HG03521 (cell line): Measurements from ENCODE around the gene ERBB4.

Experiments
- ATAC-seq: cut with Tn5 transposase; IDR thresholded peaks from one replicate; pipeline ENCODE4 v1.9.1; 2021; ENCODE audit warnings: mild to moderate bottlenecking, moderate library complexity; ENCODE audit not compliant: unreplicated experiment

Gene ERBB4

DNA sequence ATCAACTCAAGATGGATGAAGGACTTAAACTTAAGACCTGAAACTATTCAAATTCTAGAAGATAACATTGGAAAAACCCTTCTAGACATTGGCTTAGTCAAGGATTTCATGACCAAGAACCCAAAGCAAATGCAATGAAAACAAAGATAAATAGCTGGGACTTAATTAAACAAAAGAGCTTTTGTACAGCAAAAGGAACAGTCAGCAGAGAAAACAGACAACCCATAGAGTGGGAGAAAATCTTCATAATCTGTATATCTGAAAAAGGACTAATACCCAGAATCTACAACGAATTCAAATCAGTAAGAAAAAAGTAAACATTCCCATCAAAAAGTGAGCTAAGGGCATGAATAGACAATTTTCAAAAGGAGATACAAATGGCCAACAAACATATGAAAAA, 171.2 kb downstream of the ERBB4 start:
- ATAC-seq = no peak

GRCh38 chr2:212364112-212364985, 174.3 kb downstream of the ERBB4 start:
- no peak for ATAC-seq

- ATAC-seq = no peak
Observed at GRCh38 chr2:212361174-212361756, 177.3 kb downstream of the ERBB4 start.

DNA sequence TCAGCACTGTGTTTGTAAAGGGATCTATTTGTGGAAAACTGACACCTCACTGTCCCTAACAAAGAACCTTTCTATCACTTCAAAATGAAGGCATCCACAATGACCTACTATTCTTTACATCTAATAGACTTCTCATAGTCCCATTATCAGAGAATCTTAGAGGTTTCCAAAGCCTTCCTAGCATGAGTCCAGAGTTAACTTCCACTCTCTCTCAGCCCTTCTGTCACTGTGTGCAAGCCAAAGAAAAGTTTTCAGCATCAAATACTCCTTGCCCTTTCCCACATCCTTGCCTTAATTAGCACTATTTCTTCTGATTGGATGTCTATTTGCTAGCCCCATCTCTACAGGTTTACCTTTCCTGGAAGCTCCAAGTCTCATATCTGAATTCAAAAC, 178.5 kb downstream of the ERBB4 start:
- no peak for ATAC-seq

DNA sequence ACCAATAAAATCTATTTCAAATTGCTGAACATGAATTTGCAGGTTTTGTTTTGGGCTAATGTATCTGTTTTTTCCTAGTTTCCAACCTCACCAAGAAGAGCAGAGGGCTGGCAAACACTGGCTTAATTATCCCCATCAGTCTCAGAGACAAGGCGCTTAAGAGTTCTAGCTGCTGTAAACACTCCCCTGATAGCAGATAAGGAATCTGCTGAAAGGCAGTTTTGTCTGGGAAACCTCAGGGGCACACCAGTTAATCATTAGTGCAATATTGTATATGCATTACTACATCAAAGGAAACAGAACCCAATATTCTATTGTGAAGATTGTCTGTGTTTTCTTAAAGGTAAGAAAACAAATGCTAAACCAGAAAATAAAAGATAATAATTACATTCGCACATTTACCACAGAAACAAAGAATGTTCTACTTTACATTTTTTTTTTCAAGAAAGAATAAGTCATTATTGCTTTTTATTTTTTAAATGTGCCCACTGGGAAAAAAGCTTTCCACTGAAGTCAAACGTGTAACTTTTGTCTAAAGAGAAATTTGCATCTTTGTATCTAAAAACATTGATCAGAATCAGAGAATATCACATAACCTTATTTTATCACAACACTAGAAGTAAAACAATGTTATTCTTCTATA, 179.1 kb downstream of the ERBB4 start:
- no peak for ATAC-seq

DNA sequence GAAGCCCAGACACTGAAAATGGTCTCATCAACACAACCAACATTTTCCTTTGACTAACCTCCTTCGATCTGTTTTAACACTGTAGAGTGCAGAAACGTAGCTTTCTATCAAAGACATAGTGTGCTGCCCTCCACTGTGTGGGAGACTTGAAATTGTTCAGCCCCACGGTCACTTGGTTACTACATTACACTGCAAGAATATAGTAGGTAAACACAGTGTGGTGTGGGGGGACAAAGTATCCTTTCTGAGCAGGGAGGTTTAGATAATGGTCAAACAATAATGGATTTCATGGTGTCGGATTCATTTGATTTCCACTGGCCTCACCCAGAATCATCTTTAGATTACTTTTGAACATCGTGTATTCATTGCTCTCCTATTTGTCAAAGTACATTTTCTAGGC, 181.0 kb downstream of the ERBB4 start:
- no peak for ATAC-seq

DNA sequence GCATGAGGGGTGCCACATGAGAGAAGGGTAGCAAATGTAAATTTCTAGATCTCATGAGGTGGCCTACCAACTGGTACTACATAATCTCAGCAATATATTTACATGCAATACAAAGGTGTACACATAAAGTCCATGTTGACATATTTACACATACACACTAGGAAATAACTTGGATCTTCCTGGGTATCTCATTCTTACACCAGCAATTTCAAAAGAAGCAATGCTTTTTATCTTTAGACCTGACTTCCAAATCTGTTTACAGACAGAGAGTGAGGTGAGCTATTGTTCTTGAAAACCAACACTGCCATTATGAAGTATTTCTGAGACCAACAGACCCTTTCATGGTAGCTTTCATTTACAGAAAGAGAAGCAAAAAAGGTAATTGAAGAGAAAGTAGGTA, 184.2 kb downstream of the ERBB4 start:
- no peak for ATAC-seq

DNA sequence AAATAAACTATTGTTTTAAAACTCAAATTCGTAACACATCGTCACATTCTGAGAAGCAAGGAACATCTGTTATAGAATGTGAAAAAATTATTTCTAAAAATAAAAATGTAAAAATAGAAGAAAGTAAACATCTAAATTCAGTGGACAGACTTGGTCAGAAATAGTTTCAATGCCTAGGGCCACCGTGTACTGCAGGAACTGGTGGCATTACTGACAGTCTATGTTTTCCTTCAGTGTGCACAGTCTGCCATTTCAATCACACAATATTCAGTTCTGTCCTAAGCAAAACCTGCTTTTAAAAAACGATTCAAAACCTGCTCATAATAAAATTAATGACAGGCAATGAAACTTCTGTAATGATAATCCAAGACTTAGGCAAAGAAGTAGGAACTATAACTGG, 190.1 kb downstream of the ERBB4 start:
- no peak for ATAC-seq

DNA sequence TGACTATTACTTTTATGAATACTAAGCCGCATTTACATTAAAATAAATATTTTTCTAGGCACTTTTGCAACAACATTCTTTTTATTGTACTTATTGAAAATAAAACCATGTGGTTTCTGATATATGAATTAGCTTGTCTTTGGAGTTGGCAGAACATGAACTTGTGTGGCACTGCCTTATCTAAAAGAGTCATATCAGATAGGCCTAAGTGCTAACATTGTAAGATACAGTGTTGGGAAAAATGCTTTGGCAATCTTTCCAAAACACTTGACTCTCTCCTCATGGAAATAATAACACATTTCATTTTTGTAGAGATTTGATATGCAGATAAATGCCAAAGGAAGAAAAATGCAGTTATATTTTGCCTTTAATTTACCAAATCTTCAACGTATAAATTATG, 191.7 kb downstream of the ERBB4 start:
- no peak for ATAC-seq

- ATAC-seq = no peak
Observed at GRCh38 chr2:212345966-212346365, 192.6 kb downstream of the ERBB4 start.

DNA sequence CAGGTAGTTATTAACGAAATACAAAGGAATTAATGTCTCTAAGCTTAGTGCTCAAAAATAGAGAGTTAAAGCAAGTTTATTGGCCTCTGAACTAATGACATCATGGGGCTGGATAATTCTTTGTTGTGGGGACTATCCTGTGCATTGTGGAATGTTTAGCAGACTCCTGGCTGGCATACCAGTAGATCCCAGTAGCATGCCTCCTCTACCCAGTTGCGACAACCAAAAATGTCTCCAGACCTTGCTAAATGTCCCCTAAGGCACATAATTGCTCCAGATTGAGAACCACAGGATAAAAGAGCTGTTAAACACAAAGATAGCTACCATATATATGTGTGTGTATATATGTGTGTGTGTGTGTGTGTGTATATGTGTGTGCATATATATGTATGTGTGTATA, 194.5 kb downstream of the ERBB4 start:
- no peak for ATAC-seq

GRCh38 chr2:212343167-212343566, 195.4 kb downstream of the ERBB4 start:
- ATAC-seq = no peak

DNA sequence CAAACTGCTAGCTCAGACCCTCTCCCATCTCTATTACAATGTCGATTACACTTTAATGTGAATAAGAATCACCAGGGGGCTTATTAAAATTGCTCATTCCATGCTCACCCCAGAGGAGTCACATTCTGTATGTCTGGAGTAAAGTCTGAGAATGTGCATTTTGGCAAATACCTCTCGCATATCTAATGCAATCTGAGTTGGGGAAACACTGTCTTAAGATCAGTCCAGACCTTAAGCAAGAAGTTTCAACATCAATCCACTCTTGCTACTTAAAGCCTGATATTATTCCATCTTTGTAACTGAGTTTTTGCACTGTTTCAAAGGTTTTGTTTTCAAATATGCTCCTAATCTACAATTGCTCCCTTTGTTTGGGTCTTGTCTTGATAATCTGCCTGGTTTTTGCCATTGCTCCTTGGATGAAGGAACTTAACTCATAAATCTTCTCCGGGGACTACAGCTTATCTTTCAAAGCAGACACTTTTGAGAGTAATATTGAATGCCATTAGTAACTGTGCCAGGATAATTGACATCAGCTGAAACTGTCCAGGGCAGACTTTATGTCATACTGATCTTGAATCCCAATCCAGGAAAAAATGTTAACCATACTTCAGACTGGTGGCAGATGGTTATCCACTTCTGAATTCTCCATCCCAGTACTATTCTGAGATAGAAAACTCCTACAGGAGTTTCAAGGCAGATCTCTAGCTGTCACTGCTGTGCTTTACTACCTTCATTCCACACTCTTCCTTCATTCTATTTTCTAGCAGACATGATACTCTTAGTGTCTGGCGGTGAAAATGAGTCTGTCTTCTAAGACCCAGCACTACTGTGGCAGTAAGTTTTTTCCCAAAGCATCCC, 200.9 kb downstream of the ERBB4 start:
- ATAC-seq = no peak

DNA sequence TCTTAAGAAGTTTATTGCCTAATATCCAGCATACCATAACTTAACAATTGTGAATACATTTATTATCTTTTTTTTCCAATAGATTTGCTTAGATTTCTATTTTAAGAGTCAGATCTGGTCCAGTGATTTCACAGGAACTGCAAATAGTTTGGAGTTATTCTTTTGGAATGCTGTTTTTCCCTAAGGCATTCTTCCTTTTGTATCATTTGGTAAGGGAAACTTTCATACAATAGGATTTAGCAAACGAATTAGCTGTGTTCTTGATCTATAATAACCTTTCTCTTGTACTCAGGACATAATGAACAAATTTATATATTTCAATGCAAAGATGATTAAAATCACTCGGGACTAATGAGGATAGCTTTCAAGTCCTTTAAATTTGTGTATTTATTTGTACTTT, 201.6 kb downstream of the ERBB4 start:
- ATAC-seq = no peak

- ATAC-seq = no peak
Observed at GRCh38 chr2:212330263-212330662, 208.3 kb downstream of the ERBB4 start.

DNA sequence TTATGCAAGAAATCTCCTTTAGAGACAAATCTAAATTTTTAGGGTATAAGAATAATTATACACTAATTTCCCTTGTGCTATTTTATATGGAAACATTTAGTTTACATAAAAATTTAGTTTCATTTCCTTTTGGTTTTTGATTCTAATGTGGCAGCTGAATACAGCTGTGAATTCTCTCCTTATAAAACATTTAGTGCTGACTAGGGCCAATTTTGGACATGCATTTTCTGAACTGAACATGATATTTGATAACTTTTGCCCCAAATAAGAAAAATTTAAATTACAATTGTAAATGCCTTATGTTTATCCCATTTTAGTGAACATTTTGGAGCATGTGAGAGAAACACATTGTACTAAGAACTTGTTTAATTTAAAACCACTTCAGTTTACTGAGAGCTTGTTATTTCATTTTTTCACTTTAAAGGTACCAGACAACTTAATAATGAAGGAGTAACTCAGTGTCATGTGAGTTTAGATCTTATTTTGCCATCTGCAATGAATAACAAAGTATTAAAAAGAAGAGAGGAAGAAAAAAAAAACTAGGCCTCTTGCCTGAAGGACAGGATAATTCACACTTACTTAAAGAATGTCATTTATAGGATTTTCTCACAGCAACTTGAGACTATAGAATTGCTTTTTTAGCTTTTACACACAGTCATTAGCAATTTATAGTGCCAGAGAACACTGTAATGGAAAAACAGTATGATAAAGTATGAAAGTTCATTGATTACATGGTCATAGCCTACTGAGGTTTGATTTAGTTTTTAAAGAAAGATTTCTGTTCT, 209.7 kb downstream of the ERBB4 start:
- ATAC-seq = no peak

GRCh38 chr2:212328136-212328535, 210.5 kb downstream of the ERBB4 start:
- ATAC-seq = no peak

GRCh38 chr2:212327171-212327809, 211.3 kb downstream of the ERBB4 start:
- ATAC-seq = no peak

DNA sequence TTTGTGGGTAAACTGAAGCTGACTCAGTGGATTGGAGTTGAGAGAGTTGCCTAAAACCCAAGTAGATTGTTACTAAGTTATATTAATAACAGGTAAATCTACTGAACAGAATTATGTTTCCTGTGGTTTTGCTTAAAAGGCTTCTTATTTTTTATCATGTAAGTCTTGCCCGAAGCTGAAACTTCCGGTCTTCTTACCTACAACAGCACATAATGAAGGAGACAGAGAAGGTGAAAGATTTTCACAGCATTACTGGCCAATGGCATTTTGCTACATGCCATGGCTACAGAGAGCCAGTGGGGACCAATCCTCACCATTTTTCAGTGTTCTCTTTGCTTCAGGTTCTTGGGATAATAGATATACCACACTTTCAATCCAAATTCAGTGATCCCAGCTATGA, 220.0 kb downstream of the ERBB4 start:
- ATAC-seq = no peak

GRCh38 chr2:212314680-212315079, 223.9 kb downstream of the ERBB4 start:
- ATAC-seq = no peak
